Measurements from ENCODE around the gene ABCA4. TPM values are rescaled to one million over a fixed set of nuclear protein-coding genes. Genes with fewer than 3 reads are reported as not detected.
A peak's percentile ranks its signal among the peaks of the same experiment; 100 is the strongest.

ABCA4 gene
- total and polyA plus RNA-seq, 2 experiments from 2014 or later, result 0.53 to 1.4 TPM

DNA sequence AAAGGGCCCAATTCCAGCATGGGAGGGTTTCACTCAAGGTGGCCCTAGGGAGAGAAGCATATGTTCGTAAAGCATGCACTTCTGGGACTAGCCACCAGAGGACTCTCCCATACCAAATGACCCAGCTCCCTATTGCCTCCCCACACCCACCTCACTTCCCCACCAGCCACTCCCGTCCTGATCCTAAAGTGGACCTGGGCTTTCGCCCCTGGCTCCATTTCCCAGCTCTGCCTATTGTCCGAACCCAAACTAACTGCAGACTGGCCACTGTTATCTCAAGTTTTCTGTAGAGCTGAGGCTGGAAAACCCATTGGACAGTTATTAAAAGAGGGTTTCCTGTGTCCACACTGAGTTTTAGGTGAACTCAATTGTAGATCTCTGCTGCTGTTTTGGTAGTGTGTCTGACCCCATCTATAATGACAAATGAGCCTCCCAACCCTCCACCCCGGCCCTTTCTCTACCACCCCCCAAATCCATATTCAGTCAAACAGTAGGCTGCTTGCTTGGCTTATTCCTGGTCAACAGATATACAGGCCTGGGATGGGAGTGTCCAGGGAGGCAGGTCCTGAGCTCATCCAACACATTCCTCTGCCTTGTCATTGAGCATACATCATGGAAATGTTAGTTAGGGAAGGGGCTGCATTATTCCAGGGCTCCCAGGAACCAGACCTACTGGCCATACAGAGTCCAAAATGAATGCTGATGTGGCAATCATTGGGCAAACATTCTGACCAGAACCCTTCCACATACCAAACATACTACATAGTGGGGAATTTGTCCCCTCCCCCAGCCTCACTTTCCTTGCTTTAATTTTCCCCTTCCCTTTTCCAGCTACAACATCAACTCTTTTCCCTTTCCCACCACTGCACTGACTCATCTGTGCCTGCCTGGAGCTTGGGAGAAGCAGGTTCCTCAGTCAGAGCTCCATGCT is 59.2 kb downstream of the ABCA4 start:
- H4K20me1 ChIP-seq (ENCODE audit: insufficient read depth, poor library complexity, severe bottlenecking), result no peaks in the 10 kb centered on the region
- DNase-seq (ENCODE audit: low spot score), result peak; percentile 82
- no peaks in the 10 kb centered on the region for H3K9me3 ChIP-seq (ENCODE audit: low read depth)
- H3K36me3 ChIP-seq (replicated peaks; ENCODE audit: insufficient read depth, low read depth), result no peaks in the 10 kb centered on the region
- H2AFZ ChIP-seq, result peak overlapping the region; percentile 37
- H3K79me2 ChIP-seq, result no peaks in the 10 kb centered on the region
- 23% methylated on average over 5 of the region's 5 CpGs for whole genome bisulfite sequencing (ENCODE audit: low lambda C conversion rate, missing lambda C conversion rate)
- H3K27me3 ChIP-seq, result no peaks in the 10 kb centered on the region
- H3K9me2 ChIP-seq (replicated peaks; ENCODE audit: insufficient read depth), result no peaks in the 10 kb centered on the region
- H3K4me3 ChIP-seq, result no peak overlapping the region
- TF ChIP-seq EZH2phosphoT487 (IDR thresholded peaks at IDR 0.05; ENCODE audit: low read depth, severe bottlenecking, unreplicated experiment), result no peak
- no peak for TF ChIP-seq EZH2 (IDR thresholded peaks at IDR 0.05; ENCODE audit: borderline replicate concordance)
- TF ChIP-seq, protein P1, sequence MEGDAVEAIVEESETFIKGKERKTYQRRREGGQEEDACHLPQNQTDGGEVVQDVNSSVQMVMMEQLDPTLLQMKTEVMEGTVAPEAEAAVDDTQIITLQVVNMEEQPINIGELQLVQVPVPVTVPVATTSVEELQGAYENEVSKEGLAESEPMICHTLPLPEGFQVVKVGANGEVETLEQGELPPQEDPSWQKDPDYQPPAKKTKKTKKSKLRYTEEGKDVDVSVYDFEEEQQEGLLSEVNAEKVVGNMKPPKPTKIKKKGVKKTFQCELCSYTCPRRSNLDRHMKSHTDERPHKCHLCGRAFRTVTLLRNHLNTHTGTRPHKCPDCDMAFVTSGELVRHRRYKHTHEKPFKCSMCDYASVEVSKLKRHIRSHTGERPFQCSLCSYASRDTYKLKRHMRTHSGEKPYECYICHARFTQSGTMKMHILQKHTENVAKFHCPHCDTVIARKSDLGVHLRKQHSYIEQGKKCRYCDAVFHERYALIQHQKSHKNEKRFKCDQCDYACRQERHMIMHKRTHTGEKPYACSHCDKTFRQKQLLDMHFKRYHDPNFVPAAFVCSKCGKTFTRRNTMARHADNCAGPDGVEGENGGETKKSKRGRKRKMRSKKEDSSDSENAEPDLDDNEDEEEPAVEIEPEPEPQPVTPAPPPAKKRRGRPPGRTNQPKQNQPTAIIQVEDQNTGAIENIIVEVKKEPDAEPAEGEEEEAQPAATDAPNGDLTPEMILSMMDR (IDR thresholded peaks at IDR 0.05; ENCODE audit: poor library complexity), result peak; percentile 71
- peaks cover 25% of the 10 kb centered on the region for H3K4me1 ChIP-seq (ENCODE audit: insufficient read depth)
- H3K27ac ChIP-seq, result peak overlapping the region; percentile 72
- H3K4me2 ChIP-seq, result peak overlapping the region; percentile 36

DNA sequence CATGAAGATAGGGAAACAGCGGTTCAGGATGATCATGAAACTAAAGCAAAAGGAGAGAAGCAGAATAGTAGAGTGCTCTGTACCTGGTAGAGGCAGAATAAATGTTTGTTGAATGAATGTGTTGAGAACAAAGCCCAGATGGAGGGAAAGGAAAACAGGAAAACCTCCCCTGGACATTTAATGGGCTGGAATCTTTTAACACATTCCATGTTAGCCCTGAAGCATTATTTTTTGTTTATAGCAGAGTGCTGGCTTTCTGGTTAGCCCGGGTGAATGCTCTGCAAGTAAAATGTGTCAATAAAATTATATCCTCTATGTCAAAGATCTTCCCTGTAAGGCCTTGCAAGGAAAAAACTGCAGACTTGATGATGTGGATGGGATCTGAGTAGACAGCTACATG is 60.2 kb downstream of the ABCA4 start:
- Histone ChIP-seq H3K4me1 (ENCODE audit: insufficient read depth) (peaks cover 25% of the 10 kb centered on the region), H3K27me3 (no peaks in the 10 kb centered on the region), H3K36me3 (replicated peaks; ENCODE audit: insufficient read depth, low read depth) (no peaks in the 10 kb centered on the region), H3K4me3 (no peak overlapping the region), H2AFZ (no peak overlapping the region), H3K9me3 (ENCODE audit: low read depth) (no peaks in the 10 kb centered on the region), H3K9me2 (replicated peaks; ENCODE audit: insufficient read depth) (no peaks in the 10 kb centered on the region), H3K4me2 (no peak overlapping the region), H3K79me2 (no peaks in the 10 kb centered on the region), H3K27ac (no peak overlapping the region), H4K20me1 (ENCODE audit: insufficient read depth, poor library complexity, severe bottlenecking) (no peaks in the 10 kb centered on the region)
- DNase-seq (ENCODE audit: low spot score), result no peak
- TF ChIP-seq, protein P1 (IDR thresholded peaks at IDR 0.05; ENCODE audit: poor library complexity), result no peak
- TF ChIP-seq EZH2phosphoT487 (IDR thresholded peaks at IDR 0.05; ENCODE audit: low read depth, severe bottlenecking, unreplicated experiment) (no peak), EZH2 (IDR thresholded peaks at IDR 0.05; ENCODE audit: borderline replicate concordance) (no peak)
- 64% methylated on average over 2 of the region's 2 CpGs for WGBS (ENCODE audit: low lambda C conversion rate, missing lambda C conversion rate)

GRCh38 chr1:94058766-94059165 is 62.2 kb downstream of the ABCA4 start:
- Histone ChIP-seq H3K4me2 (no peak overlapping the region), H3K27ac (no peak overlapping the region), H3K79me2 (no peaks in the 10 kb centered on the region), H3K9me2 (replicated peaks; ENCODE audit: insufficient read depth) (no peaks in the 10 kb centered on the region), H3K27me3 (no peaks in the 10 kb centered on the region), H3K9me3 (ENCODE audit: low read depth) (no peaks in the 10 kb centered on the region), H2AFZ (no peak overlapping the region), H4K20me1 (ENCODE audit: insufficient read depth, poor library complexity, severe bottlenecking) (no peaks in the 10 kb centered on the region), H3K36me3 (replicated peaks; ENCODE audit: insufficient read depth, low read depth) (no peaks in the 10 kb centered on the region), H3K4me1 (ENCODE audit: insufficient read depth) (peaks cover 20% of the 10 kb centered on the region), H3K4me3 (no peak overlapping the region)
- TF ChIP-seq EZH2phosphoT487 (IDR thresholded peaks at IDR 0.05; ENCODE audit: low read depth, severe bottlenecking, unreplicated experiment) (no peak), EZH2 (IDR thresholded peaks at IDR 0.05; ENCODE audit: borderline replicate concordance) (no peak)
- TF ChIP-seq, protein P1 (IDR thresholded peaks at IDR 0.05; ENCODE audit: poor library complexity), result no peak
- DNase-seq (ENCODE audit: low spot score), result no peak
- WGBS (ENCODE audit: low lambda C conversion rate, missing lambda C conversion rate), result 58% methylated on average over 3 of the region's 3 CpGs
